Measurements from ENCODE around the gene FIP1L1.

DNA sequence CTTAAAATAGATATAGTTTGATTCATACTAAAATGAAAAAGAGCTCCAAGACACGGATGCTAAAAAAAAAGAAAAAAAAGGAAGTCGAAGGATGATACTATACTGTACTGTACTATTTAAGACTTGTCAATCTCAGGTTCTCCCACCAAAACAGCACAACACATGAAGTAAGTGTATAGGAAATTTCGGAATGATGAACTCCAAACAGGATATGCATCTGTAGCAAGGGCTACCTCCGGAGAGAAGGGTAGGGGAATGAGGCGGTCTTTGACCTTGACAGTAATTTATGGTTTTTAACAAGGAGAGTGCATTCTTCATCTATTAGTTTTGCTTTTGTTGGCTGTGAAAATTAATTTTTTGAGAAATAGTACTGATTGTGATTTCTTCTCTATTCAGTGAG, 541 bp upstream of the FIP1L1 start:
- TF ChIP-seq EP300 (IDR thresholded peaks at IDR 0.05) (no peak), POLR2A (IDR thresholded peaks at IDR 0.05; ENCODE audit: low read depth) (no peak), POLR2AphosphoS5 (IDR thresholded peaks at IDR 0.05) (no peak)
- TF ChIP-seq, protein P1, sequence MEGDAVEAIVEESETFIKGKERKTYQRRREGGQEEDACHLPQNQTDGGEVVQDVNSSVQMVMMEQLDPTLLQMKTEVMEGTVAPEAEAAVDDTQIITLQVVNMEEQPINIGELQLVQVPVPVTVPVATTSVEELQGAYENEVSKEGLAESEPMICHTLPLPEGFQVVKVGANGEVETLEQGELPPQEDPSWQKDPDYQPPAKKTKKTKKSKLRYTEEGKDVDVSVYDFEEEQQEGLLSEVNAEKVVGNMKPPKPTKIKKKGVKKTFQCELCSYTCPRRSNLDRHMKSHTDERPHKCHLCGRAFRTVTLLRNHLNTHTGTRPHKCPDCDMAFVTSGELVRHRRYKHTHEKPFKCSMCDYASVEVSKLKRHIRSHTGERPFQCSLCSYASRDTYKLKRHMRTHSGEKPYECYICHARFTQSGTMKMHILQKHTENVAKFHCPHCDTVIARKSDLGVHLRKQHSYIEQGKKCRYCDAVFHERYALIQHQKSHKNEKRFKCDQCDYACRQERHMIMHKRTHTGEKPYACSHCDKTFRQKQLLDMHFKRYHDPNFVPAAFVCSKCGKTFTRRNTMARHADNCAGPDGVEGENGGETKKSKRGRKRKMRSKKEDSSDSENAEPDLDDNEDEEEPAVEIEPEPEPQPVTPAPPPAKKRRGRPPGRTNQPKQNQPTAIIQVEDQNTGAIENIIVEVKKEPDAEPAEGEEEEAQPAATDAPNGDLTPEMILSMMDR (IDR thresholded peaks at IDR 0.05), result no peak

Measured in esophagus muscularis mucosa (tissue), 4 donors.